Measurements from ENCODE around the gene GPX4. TPM values are rescaled to one million over a fixed set of nuclear protein-coding genes. Genes with fewer than 3 reads are reported as not detected.

Gene GPX4
- total RNA-seq, 1 experiment from 2014 or later, result 363 TPM

GRCh38 chr19:1068009-1069001 lies 35.5 kb upstream of the GPX4 start:
- no peak for DNase-seq (ENCODE audit: low read depth)

GRCh38 chr19:1069009-1069779 lies 34.6 kb upstream of the GPX4 start:
- DNase-seq (ENCODE audit: low read depth), result no peak

- DNase-seq (ENCODE audit: low read depth), result no peak
Measured at GRCh38 chr19:1070576-1070930, 33.2 kb upstream of the GPX4 start.

- DNase-seq (ENCODE audit: low read depth), result no peak
Measured at GRCh38 chr19:1070931-1071791, 32.6 kb upstream of the GPX4 start.

- no peak for DNase-seq (ENCODE audit: low read depth)
Measured at GRCh38 chr19:1072371-1073015, 31.3 kb upstream of the GPX4 start.

GRCh38 chr19:1073063-1073955 lies 30.5 kb upstream of the GPX4 start:
- DNase-seq (ENCODE audit: low read depth), result no peak

- DNase-seq (ENCODE audit: low read depth), result no peak
Measured at GRCh38 chr19:1073956-1074517, 29.8 kb upstream of the GPX4 start.

- DNase-seq (ENCODE audit: low read depth), result no peak
Measured at GRCh38 chr19:1074544-1075283, 29.1 kb upstream of the GPX4 start.

- no peak for DNase-seq (ENCODE audit: low read depth)
Measured at GRCh38 chr19:1076046-1076386, 27.8 kb upstream of the GPX4 start.

GRCh38 chr19:1076951-1077350 lies 26.8 kb upstream of the GPX4 start:
- DNase-seq (ENCODE audit: low read depth), result no peak

GRCh38 chr19:1079566-1080111 lies 24.2 kb upstream of the GPX4 start:
- no peak for DNase-seq (ENCODE audit: low read depth)

- no peak for DNase-seq (ENCODE audit: low read depth)
Measured at GRCh38 chr19:1080360-1081161, 23.2 kb upstream of the GPX4 start.

GRCh38 chr19:1081301-1082164 lies 22.3 kb upstream of the GPX4 start:
- no peak for DNase-seq (ENCODE audit: low read depth)

- DNase-seq (ENCODE audit: low read depth), result no peak
Measured at GRCh38 chr19:1082165-1082927, 21.4 kb upstream of the GPX4 start.

GRCh38 chr19:1082928-1083816 lies 20.6 kb upstream of the GPX4 start:
- no peak for DNase-seq (ENCODE audit: low read depth)

Measured in LHCN-M2 (cell line).